ENCODE results near the gene EXOC4. TPM values are rescaled to one million over a fixed set of nuclear protein-coding genes. Genes with fewer than 3 reads are reported as not detected.

EXOC4 gene
- total and polyA plus RNA-seq, 2 of the 13 experiments (the other 11 are each of a cell fraction or from before 2014, with no cell fraction given), result 22.5 to 39.0 TPM

DNA sequence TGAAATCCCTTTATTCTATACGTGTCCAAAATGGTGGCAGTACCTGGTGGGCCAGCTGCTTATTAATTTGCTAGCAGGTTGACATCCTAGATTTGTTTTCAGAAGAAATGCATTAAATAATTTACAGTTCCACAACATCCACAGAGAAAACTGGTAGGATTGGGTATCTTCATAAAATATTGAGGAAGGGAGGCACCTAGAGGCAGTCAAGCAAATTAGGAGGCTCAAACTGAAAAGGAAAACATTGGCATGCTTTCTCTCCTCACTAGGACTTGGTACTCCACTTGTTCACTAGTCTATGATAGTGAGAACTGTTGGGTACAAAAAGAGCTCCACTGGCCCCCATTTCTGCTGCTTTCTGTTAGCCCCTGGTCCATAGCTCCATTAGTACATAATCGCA lies 855.9 kb downstream of the EXOC4 start (continued):
- TF ChIP-seq CENPT (CRISPR knock-in tag; IDR thresholded peaks at IDR 0.05; ENCODE audit: low read depth) (no peak), PTBP1 (IDR thresholded peaks at IDR 0.05; ENCODE audit: low read depth, low read length, poor library complexity, severe bottlenecking) (no peak), TCF7 (IDR thresholded peaks at IDR 0.05; ENCODE audit: low read depth) (no peak), ZNF704 (CRISPR knock-in tag; IDR thresholded peaks at IDR 0.05; ENCODE audit: borderline replicate concordance) (no peak)
- TF ChIP-seq, protein P1, sequence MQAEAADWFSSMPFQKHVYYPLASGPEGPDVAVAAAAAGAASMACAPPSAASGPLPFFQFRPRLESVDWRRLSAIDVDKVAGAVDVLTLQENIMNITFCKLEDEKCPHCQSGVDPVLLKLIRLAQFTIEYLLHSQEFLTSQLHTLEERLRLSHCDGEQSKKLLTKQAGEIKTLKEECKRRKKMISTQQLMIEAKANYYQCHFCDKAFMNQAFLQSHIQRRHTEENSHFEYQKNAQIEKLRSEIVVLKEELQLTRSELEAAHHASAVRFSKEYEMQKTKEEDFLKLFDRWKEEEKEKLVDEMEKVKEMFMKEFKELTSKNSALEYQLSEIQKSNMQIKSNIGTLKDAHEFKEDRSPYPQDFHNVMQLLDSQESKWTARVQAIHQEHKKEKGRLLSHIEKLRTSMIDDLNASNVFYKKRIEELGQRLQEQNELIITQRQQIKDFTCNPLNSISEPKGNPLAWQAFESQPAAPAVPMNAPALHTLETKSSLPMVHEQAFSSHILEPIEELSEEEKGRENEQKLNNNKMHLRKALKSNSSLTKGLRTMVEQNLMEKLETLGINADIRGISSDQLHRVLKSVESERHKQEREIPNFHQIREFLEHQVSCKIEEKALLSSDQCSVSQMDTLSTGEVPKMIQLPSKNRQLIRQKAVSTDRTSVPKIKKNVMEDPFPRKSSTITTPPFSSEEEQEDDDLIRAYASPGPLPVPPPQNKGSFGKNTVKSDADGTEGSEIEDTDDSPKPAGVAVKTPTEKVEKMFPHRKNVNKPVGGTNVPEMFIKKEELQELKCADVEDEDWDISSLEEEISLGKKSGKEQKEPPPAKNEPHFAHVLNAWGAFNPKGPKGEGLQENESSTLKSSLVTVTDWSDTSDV (CRISPR knock-in tag; IDR thresholded peaks at IDR 0.05), result no peak

- POLR2A ChIA-PET, result no interaction called here
- Histone ChIP-seq H3K36me3 (replicated peaks in 1 of 2; ENCODE audit: control insufficient read depth in 1 of 2, insufficient read depth in 2 of 2, low read length in 2 of 2) (no peaks in the 10 kb centered on the region), H3K4me2 (ENCODE audit: low read depth, low read length) (no peak overlapping the region), H3K4me1 (ENCODE audit: insufficient read depth, low read length) (no peaks in the 10 kb centered on the region), H2AFZ (ENCODE audit: low read length) (no peak overlapping the region), H3K9me3 (ENCODE audit: low read length) (no peaks in the 10 kb centered on the region), H3K9ac (ENCODE audit: insufficient read depth, low read depth, low read length) (no peak overlapping the region), H3K27me3 (ENCODE audit: control insufficient read depth in 1 of 2, insufficient read depth in 2 of 2, low read length in 2 of 2) (no peaks in the 10 kb centered on the region), H4K20me1 (ENCODE audit: insufficient read depth, low read length) (no peaks in the 10 kb centered on the region), H3K79me2 (ENCODE audit: insufficient read depth, low read length) (no peaks in the 10 kb centered on the region), H3K27ac (ENCODE audit: extremely low read length, insufficient read depth, low read length) (no peak overlapping the region), H3K4me3 (replicated peaks in 1 of 3; ENCODE audit: insufficient read depth in 1 of 3, low read depth in 2 of 3, low read length in 3 of 3) (no peak overlapping the region)
- BruUV-seq (replicated peaks), result no TSS peak
- intact Hi-C loops (cut with micrococcal nuclease; ENCODE audit: unreplicated experiment) (no loop called here), in situ Hi-C loops (cut with HindIII; ENCODE audit: extremely low pct_ligation_motif_present, low pct_unique_long_range_greater_than_20kb) (no loop called here)
- TF ChIP-seq, protein P2, sequence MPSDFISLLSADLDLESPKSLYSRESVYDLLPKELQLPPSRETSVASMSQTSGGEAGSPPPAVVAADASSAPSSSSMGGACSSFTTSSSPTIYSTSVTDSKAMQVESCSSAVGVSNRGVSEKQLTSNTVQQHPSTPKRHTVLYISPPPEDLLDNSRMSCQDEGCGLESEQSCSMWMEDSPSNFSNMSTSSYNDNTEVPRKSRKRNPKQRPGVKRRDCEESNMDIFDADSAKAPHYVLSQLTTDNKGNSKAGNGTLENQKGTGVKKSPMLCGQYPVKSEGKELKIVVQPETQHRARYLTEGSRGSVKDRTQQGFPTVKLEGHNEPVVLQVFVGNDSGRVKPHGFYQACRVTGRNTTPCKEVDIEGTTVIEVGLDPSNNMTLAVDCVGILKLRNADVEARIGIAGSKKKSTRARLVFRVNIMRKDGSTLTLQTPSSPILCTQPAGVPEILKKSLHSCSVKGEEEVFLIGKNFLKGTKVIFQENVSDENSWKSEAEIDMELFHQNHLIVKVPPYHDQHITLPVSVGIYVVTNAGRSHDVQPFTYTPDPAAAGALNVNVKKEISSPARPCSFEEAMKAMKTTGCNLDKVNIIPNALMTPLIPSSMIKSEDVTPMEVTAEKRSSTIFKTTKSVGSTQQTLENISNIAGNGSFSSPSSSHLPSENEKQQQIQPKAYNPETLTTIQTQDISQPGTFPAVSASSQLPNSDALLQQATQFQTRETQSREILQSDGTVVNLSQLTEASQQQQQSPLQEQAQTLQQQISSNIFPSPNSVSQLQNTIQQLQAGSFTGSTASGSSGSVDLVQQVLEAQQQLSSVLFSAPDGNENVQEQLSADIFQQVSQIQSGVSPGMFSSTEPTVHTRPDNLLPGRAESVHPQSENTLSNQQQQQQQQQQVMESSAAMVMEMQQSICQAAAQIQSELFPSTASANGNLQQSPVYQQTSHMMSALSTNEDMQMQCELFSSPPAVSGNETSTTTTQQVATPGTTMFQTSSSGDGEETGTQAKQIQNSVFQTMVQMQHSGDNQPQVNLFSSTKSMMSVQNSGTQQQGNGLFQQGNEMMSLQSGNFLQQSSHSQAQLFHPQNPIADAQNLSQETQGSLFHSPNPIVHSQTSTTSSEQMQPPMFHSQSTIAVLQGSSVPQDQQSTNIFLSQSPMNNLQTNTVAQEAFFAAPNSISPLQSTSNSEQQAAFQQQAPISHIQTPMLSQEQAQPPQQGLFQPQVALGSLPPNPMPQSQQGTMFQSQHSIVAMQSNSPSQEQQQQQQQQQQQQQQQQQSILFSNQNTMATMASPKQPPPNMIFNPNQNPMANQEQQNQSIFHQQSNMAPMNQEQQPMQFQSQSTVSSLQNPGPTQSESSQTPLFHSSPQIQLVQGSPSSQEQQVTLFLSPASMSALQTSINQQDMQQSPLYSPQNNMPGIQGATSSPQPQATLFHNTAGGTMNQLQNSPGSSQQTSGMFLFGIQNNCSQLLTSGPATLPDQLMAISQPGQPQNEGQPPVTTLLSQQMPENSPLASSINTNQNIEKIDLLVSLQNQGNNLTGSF (CRISPR knock-in tag; IDR thresholded peaks at IDR 0.05), result no peak
- TF ChIP-seq, protein P3, sequence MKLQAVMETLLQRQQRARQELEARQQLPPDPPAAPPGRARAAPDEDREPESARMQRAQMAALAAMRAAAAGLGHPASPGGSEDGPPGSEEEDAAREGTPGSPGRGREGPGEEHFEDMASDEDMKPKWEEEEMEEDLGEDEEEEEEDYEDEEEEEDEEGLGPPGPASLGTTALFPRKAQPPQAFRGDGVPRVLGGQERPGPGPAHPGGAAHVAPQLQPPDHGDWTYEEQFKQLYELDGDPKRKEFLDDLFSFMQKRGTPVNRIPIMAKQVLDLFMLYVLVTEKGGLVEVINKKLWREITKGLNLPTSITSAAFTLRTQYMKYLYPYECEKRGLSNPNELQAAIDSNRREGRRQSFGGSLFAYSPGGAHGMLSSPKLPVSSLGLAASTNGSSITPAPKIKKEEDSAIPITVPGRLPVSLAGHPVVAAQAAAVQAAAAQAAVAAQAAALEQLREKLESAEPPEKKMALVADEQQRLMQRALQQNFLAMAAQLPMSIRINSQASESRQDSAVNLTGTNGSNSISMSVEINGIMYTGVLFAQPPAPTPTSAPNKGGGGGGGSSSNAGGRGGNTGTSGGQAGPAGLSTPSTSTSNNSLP (IDR thresholded peaks at IDR 0.05; ENCODE audit: low read depth, low read length), result no peak
- FAIRE-seq (no peak), DNase-seq (ENCODE audit: low spot score) (no peak), ATAC-seq (no peak)
- CTCF ChIA-PET (ENCODE audit: low intra/inter-chr PET ratio, low total read pairs), result no interaction called here
These were observed 860.8 kb downstream of the EXOC4 start for GRCh38 chr7:134113655-134114054.

Data from HepG2 (cell line).